Measurements from ENCODE around the gene MYOM3. TPM values are rescaled to one million over a fixed set of nuclear protein-coding genes. Genes with fewer than 3 reads are reported as not detected.

MYOM3 gene
- total RNA-seq, 1 experiment from 2014 or later: not detected

- in situ Hi-C loops (cut with HindIII; ENCODE audit: low pct_unique_long_range_greater_than_20kb, low sequenced_read_pairs): no loop called here
- no peak for DNase-seq (ENCODE audit: low read depth, low spot score)
These were observed 29.5 kb upstream of the MYOM3 start for GRCh38 chr1:24141311-24141997.

GRCh38 chr1:24140741-24141181, 28.8 kb upstream of the MYOM3 start:
- DNase-seq (ENCODE audit: low read depth, low spot score): no peak
- in situ Hi-C loops (cut with HindIII; ENCODE audit: low pct_unique_long_range_greater_than_20kb, low sequenced_read_pairs): no loop called here

GRCh38 chr1:24139841-24140425, 28.0 kb upstream of the MYOM3 start:
- in situ Hi-C loops (cut with HindIII; ENCODE audit: low pct_unique_long_range_greater_than_20kb, low sequenced_read_pairs): no loop called here
- no peak for DNase-seq (ENCODE audit: low read depth, low spot score)

- in situ Hi-C loops (cut with HindIII; ENCODE audit: low pct_unique_long_range_greater_than_20kb, low sequenced_read_pairs): no loop called here
- DNase-seq (ENCODE audit: low read depth, low spot score): no peak
These were observed 27.2 kb upstream of the MYOM3 start for GRCh38 chr1:24139222-24139489.

- no peak for DNase-seq (ENCODE audit: low read depth, low spot score)
- in situ Hi-C loops (cut with HindIII; ENCODE audit: low pct_unique_long_range_greater_than_20kb, low sequenced_read_pairs): no loop called here
These were observed 26.7 kb upstream of the MYOM3 start for GRCh38 chr1:24138476-24139221.

GRCh38 chr1:24136956-24137539, 25.1 kb upstream of the MYOM3 start:
- in situ Hi-C loops (cut with HindIII; ENCODE audit: low pct_unique_long_range_greater_than_20kb, low sequenced_read_pairs): no loop called here
- no peak for DNase-seq (ENCODE audit: low read depth, low spot score)

GRCh38 chr1:24134376-24134775, 22.4 kb upstream of the MYOM3 start:
- DNase-seq (ENCODE audit: low read depth, low spot score): no peak
- in situ Hi-C loops (cut with HindIII; ENCODE audit: low pct_unique_long_range_greater_than_20kb, low sequenced_read_pairs): no loop called here

- in situ Hi-C loops (cut with HindIII; ENCODE audit: low pct_unique_long_range_greater_than_20kb, low sequenced_read_pairs): no loop called here
- DNase-seq (ENCODE audit: low read depth, low spot score): no peak
These were observed 21.9 kb upstream of the MYOM3 start for GRCh38 chr1:24133819-24134218.

- DNase-seq (ENCODE audit: low read depth, low spot score): no peak
- in situ Hi-C loops (cut with HindIII; ENCODE audit: low pct_unique_long_range_greater_than_20kb, low sequenced_read_pairs): no loop called here
These were observed 18.4 kb upstream of the MYOM3 start for GRCh38 chr1:24130385-24130784.

- in situ Hi-C loops (cut with HindIII; ENCODE audit: low pct_unique_long_range_greater_than_20kb, low sequenced_read_pairs): no loop called here
- DNase-seq (ENCODE audit: low read depth, low spot score): no peak
These were observed 15.9 kb upstream of the MYOM3 start for GRCh38 chr1:24127801-24128363.

- no peak for DNase-seq (ENCODE audit: low read depth, low spot score)
- in situ Hi-C loops (cut with HindIII; ENCODE audit: low pct_unique_long_range_greater_than_20kb, low sequenced_read_pairs): no loop called here
These were observed 15.3 kb upstream of the MYOM3 start for GRCh38 chr1:24127134-24127800.

- no peak for DNase-seq (ENCODE audit: low read depth, low spot score)
- in situ Hi-C loops (cut with HindIII; ENCODE audit: low pct_unique_long_range_greater_than_20kb, low sequenced_read_pairs): no loop called here
These were observed 14.7 kb upstream of the MYOM3 start for GRCh38 chr1:24126672-24127023.

- DNase-seq (ENCODE audit: low read depth, low spot score): peak; percentile 27
- in situ Hi-C loops (cut with HindIII; ENCODE audit: low pct_unique_long_range_greater_than_20kb, low sequenced_read_pairs): no loop called here
These were observed 14.2 kb upstream of the MYOM3 start for GRCh38 chr1:24126018-24126671.

- in situ Hi-C loops (cut with HindIII; ENCODE audit: low pct_unique_long_range_greater_than_20kb, low sequenced_read_pairs): no loop called here
- no peak for DNase-seq (ENCODE audit: low read depth, low spot score)
These were observed 13.5 kb upstream of the MYOM3 start for GRCh38 chr1:24125456-24125855.

GRCh38 chr1:24124980-24125379, 13.0 kb upstream of the MYOM3 start:
- in situ Hi-C loops (cut with HindIII; ENCODE audit: low pct_unique_long_range_greater_than_20kb, low sequenced_read_pairs): no loop called here
- no peak for DNase-seq (ENCODE audit: low read depth, low spot score)

GRCh38 chr1:24123611-24124010, 11.7 kb upstream of the MYOM3 start:
- in situ Hi-C loops (cut with HindIII; ENCODE audit: low pct_unique_long_range_greater_than_20kb, low sequenced_read_pairs): no loop called here
- DNase-seq (ENCODE audit: low read depth, low spot score): no peak

- DNase-seq (ENCODE audit: low read depth, low spot score): no peak
- in situ Hi-C loops (cut with HindIII; ENCODE audit: low pct_unique_long_range_greater_than_20kb, low sequenced_read_pairs): no loop called here
These were observed 10.8 kb upstream of the MYOM3 start for GRCh38 chr1:24122776-24123175.

- in situ Hi-C loops (cut with HindIII; ENCODE audit: low pct_unique_long_range_greater_than_20kb, low sequenced_read_pairs): no loop called here
- no peak for DNase-seq (ENCODE audit: low read depth, low spot score)
These were observed 9.5 kb upstream of the MYOM3 start for GRCh38 chr1:24121406-24121805.

Measured in SK-MEL-5 (cell line).